Hypothalamus (tissue), 51 donors: ENCODE results near the gene PAX7.

ENCODE experiments used
- DNase-seq, 51 donors: peaks; one replicate each; lab custom pipeline; 2025; lab: John Stamatoyannopoulos, UW

Gene PAX7

GRCh38 chr1:18787825-18788385 lies 157.3 kb downstream of the PAX7 start:
- DNase-seq, result no peak

- no peak for DNase-seq
Measured at GRCh38 chr1:18789246-18789645, 158.6 kb downstream of the PAX7 start.

DNA sequence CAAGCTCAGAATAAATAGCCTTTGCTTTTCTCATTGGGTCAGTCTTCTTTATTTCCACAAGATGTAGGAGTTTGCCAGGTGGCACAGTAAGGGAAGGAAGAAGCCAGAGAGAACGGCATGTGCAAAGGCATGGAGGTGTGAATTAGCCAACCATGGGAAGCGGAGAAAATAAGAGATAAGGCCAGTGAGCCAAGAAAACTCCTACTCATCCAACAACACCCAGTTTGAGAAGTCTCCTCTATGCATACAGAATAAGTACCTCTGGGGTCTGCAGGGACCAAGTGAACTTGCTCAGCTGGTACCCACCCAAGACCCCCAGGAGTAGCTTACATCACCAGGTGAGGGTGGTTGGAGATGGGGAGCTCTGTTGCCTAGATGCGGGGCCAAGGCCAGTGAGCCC lies 162.1 kb downstream of the PAX7 start:
- DNase-seq, result no peak

GRCh38 chr1:18793164-18793563 lies 162.5 kb downstream of the PAX7 start:
- DNase-seq, result no peak

GRCh38 chr1:18794051-18794450 lies 163.4 kb downstream of the PAX7 start:
- no peak for DNase-seq

- no peak for DNase-seq
Measured at GRCh38 chr1:18794561-18794960, 163.9 kb downstream of the PAX7 start.

GRCh38 chr1:18795002-18795689 lies 164.5 kb downstream of the PAX7 start:
- DNase-seq, result no peak

- no peak for DNase-seq
Measured at GRCh38 chr1:18796950-18797349, 166.3 kb downstream of the PAX7 start.
